ENCODE measurements around the gene SEL1L. TPM values are rescaled to one million over a fixed set of nuclear protein-coding genes. Genes with fewer than 3 reads are reported as not detected.

The SEL1L gene
- total RNA-seq, 2 donors from 2014 or later = 57.1 to 71.5 TPM

DNA sequence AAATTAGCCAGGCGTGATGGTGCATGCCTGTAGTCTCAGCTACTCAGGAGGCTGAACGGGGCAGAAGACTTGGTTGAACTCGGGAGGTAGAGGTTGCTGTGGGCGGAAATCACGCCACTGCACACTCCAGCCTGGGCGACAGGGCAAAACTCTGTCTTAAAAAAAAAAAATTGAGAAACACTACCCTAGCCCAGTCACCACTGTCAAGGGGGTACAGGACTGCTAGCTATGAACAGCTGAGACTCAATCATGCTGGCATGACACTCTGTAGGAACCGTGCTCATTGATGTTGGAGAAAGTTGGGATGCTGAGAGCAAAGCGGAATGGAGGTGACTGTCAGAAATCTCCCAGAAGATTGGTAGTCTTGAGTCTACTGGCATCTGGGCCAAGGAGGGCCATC is 75.3 kb downstream of the SEL1L start:
- H3K4me1 ChIP-seq (ENCODE audit: control insufficient read depth in 1 of 2, low read depth in 2 of 2) = no peaks in the 10 kb centered on the region
- no peak overlapping the region for H3K27ac ChIP-seq
- ATAC-seq (ENCODE audit: insufficient number of reproducible peaks, low FRiP score, low read depth) (no peak), DNase-seq (ENCODE audit: low spot score) (no peak)
- no peak for TF ChIP-seq CTCF (IDR thresholded peaks at IDR 0.05)
- H3K4me3 ChIP-seq = no peak overlapping the region
- H3K27me3 ChIP-seq (replicated peaks; ENCODE audit: insufficient read depth) = no peaks in the 10 kb centered on the region
- no peaks in the 10 kb centered on the region for H3K36me3 ChIP-seq
- no peaks in the 10 kb centered on the region for H3K9me3 ChIP-seq

DNA sequence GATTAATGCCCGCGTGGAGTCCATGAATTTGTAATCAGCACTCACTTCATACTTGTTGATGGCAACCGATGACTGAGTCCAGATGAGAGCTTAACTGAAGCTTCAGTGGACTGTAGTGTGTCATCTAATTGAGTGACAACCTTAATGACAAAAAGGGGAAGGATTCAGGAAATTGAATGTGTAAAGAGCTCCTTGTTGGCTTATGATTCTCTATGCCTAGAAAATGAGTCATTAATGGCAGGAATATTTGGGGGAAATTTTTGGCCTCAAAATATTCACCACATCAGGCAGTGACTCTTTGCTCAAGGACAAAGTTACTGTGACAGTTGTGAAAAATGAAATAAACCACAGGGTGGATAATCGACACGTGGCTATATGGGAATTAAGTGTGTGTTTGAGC is 78.3 kb downstream of the SEL1L start:
- ATAC-seq (ENCODE audit: insufficient number of reproducible peaks, low FRiP score, low read depth) = no peak
- Histone ChIP-seq H3K36me3 (no peaks in the 10 kb centered on the region), H3K9me3 (no peaks in the 10 kb centered on the region), H3K4me1 (ENCODE audit: control insufficient read depth in 1 of 2, low read depth in 2 of 2) (no peaks in the 10 kb centered on the region), H3K4me3 (no peak overlapping the region), H3K27ac (no peak overlapping the region), H3K27me3 (replicated peaks; ENCODE audit: insufficient read depth) (no peaks in the 10 kb centered on the region)
- DNase-seq (ENCODE audit: low spot score) = no peak
- TF ChIP-seq CTCF (IDR thresholded peaks at IDR 0.05) = no peak

- Histone ChIP-seq H3K9me3 (no peaks in the 10 kb centered on the region), H3K27ac (no peak overlapping the region), H3K27me3 (replicated peaks; ENCODE audit: insufficient read depth) (no peaks in the 10 kb centered on the region), H3K4me1 (ENCODE audit: control insufficient read depth in 1 of 2, low read depth in 2 of 2) (peaks cover 1 to 6% of the 10 kb centered on the region in 2 donors), H3K36me3 (no peaks in the 10 kb centered on the region), H3K4me3 (no peak overlapping the region)
- no peak for ATAC-seq (ENCODE audit: insufficient number of reproducible peaks, low FRiP score, low read depth)
- no peak for TF ChIP-seq CTCF (IDR thresholded peaks at IDR 0.05)
- no peak for DNase-seq (ENCODE audit: low spot score)
Observed at GRCh38 chr14:81454572-81455218, 79.0 kb downstream of the SEL1L start.

- ATAC-seq (ENCODE audit: insufficient number of reproducible peaks, low FRiP score, low read depth) = peak; percentile 42
- no peak overlapping the region for H3K27ac ChIP-seq
- H3K4me3 ChIP-seq = peak overlapping the region; percentile 6
- no peaks in the 10 kb centered on the region for H3K27me3 ChIP-seq (replicated peaks; ENCODE audit: insufficient read depth)
- no peaks in the 10 kb centered on the region for H3K36me3 ChIP-seq
- no peak for DNase-seq (ENCODE audit: low spot score)
- H3K9me3 ChIP-seq = no peaks in the 10 kb centered on the region
- peak; percentile 79 for TF ChIP-seq CTCF (IDR thresholded peaks at IDR 0.05)
- H3K4me1 ChIP-seq (ENCODE audit: control insufficient read depth in 1 of 2, low read depth in 2 of 2) = peaks cover 2 to 18% of the 10 kb centered on the region in 2 donors
Observed at GRCh38 chr14:81453166-81453766, 80.4 kb downstream of the SEL1L start.

DNA sequence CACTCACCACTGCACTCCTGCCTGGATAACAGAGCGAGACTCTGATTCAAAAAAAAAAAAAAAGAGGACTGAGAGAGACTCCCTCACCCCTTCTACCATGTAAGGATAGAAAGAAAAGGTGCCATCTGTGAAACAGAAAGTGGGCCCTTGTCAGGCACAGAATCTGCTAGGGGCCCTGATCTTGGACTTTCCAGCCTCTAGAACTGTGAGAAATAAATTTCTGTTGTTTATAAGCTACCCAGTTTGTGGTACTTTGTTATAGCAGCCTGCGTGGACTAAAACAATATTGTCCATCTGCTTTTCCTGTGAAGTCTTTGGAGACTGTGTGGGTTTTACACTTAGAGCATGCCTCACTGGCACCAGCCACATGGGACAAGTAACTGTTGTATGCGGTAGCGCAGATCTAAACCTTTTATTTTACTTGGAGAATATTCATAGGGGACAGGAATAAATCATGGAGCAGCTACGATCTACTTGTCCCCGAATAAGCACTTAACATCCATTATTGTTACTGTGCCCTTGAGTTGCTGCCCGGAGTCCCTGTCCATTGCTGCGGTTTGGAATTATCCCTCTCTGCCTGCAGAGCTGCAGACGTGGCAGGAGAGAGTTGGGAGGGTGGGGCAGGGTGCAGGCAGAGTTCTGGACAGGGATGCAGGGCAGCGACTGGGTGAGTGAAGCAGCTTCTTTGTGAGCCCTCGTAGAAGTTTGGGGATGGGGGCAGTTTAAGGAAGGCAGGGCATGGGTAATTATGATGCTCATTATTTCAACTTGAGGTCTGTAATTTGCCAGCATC is 81.1 kb downstream of the SEL1L start:
- H3K9me3 ChIP-seq = no peaks in the 10 kb centered on the region
- ATAC-seq (ENCODE audit: insufficient number of reproducible peaks, low FRiP score, low read depth) (no peak), DNase-seq (ENCODE audit: low spot score) (no peak)
- peaks cover 2 to 18% of the 10 kb centered on the region in 2 donors for H3K4me1 ChIP-seq (ENCODE audit: control insufficient read depth in 1 of 2, low read depth in 2 of 2)
- no peaks in the 10 kb centered on the region for H3K27me3 ChIP-seq (replicated peaks; ENCODE audit: insufficient read depth)
- H3K4me3 ChIP-seq = peak overlapping the region; percentile 6
- no peak for TF ChIP-seq CTCF (IDR thresholded peaks at IDR 0.05)
- H3K27ac ChIP-seq = no peak overlapping the region
- no peaks in the 10 kb centered on the region for H3K36me3 ChIP-seq
